ENCODE data around the gene GYS1.

The GYS1 gene

DNA sequence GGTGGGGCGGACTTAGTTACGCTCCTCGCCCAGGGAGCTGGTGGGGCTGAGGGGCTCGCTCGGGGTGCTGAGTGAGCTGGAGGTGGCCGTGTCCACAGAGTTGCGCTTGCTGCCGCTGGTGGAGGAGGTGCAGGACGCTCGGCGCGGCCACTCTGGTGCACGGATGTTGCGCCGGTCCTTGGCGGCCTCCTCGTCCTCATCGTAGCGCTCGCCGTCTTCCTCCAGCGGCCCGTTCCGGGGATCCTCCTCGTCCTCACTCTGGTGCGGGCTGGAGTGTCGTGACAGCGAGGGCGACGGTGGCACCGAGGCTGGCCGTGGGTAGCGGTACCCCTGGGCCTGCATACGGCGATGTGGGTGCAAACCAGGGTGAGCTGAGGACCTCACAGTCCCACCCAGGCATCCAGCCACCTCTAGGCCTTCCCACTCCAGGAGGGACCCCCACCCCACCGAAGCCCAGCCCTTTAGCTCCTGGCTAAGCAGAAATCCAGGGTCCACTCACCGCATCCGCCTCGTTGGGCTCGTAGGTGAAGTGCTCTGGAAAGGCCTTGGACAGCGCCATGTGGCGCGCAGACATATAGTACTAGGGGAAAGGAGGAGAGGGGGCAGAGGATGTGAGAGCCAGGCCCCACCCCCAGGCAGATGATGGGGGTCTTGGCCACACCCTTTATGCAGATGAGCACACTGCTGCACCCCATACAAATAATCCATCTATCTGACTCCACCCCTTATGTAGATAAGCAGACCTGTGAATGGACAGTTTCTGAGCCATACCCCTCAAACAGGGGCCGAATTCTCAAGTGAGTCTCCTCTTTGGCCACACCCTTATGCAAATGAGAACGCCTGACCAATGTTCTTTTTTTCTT is 23.6 kb downstream of the GYS1 start:
- no peak overlapping the region for H3K4me2 ChIP-seq (ENCODE audit: low read depth, low read length, poor library complexity, severe bottlenecking)
- no peaks in the 10 kb centered on the region for H3K9me2 ChIP-seq (replicated peaks; ENCODE audit: insufficient read depth, low read length)
- no peaks in the 10 kb centered on the region for H4K20me1 ChIP-seq (ENCODE audit: low read depth, low read length)
- H3K36me3 ChIP-seq (ENCODE audit: low read length): no peaks in the 10 kb centered on the region
- no peaks in the 10 kb centered on the region for H3K9me3 ChIP-seq (ENCODE audit: insufficient read depth, low read length)
- H3K27me3 ChIP-seq (ENCODE audit: low read length): no peaks in the 10 kb centered on the region
- H3K4me3 ChIP-seq (ENCODE audit: insufficient read depth, low read length, poor library complexity, severe bottlenecking): no peak overlapping the region
- H3K9ac ChIP-seq (ENCODE audit: low read length): no peak overlapping the region
- no peak for TF ChIP-seq EZH2phosphoT487 (conservative IDR thresholded peaks at IDR 0.05; ENCODE audit: low read length)
- TF ChIP-seq, protein P1, sequence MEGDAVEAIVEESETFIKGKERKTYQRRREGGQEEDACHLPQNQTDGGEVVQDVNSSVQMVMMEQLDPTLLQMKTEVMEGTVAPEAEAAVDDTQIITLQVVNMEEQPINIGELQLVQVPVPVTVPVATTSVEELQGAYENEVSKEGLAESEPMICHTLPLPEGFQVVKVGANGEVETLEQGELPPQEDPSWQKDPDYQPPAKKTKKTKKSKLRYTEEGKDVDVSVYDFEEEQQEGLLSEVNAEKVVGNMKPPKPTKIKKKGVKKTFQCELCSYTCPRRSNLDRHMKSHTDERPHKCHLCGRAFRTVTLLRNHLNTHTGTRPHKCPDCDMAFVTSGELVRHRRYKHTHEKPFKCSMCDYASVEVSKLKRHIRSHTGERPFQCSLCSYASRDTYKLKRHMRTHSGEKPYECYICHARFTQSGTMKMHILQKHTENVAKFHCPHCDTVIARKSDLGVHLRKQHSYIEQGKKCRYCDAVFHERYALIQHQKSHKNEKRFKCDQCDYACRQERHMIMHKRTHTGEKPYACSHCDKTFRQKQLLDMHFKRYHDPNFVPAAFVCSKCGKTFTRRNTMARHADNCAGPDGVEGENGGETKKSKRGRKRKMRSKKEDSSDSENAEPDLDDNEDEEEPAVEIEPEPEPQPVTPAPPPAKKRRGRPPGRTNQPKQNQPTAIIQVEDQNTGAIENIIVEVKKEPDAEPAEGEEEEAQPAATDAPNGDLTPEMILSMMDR (IDR thresholded peaks at IDR 0.05; ENCODE audit: insufficient read depth, low read length, poor library complexity, severe bottlenecking): no peak
- peaks cover 27% of the 10 kb centered on the region for H3F3A ChIP-seq (ENCODE audit: insufficient read depth)
- H3K27ac ChIP-seq (ENCODE audit: low read depth, low read length): no peak overlapping the region
- H3K79me2 ChIP-seq (ENCODE audit: insufficient read depth, low read length): peaks cover 14% of the 10 kb centered on the region
- no peak overlapping the region for H2AFZ ChIP-seq (ENCODE audit: low read depth, low read length, severe bottlenecking)

DNA sequence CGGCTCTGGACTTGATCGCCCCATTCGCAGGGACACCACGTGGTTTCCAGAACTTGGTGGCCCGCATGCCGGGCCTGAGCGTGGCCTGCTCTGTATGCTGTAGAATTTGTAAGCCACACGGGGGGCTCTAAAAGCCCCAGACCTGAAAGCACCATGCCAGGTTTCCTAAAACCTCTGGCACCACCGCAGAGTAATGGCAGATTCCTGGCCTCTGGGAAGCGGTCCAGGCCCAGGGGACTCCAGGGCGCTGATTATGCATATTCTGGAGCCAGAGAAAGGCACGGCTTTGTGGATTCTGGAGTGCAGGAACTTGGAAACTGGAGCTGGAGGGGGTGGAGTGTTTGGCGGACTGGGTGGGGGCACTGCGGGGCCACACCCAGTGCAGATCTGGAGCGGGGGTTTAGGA is 24.3 kb downstream of the GYS1 start:
- Histone ChIP-seq H3K9me2 (replicated peaks; ENCODE audit: insufficient read depth, low read length) (no peaks in the 10 kb centered on the region), H3K4me3 (ENCODE audit: insufficient read depth, low read length, poor library complexity, severe bottlenecking) (no peak overlapping the region), H3K36me3 (ENCODE audit: low read length) (no peaks in the 10 kb centered on the region), H2AFZ (ENCODE audit: low read depth, low read length, severe bottlenecking) (no peak overlapping the region), H3K9me3 (ENCODE audit: insufficient read depth, low read length) (no peaks in the 10 kb centered on the region), H3K27ac (ENCODE audit: low read depth, low read length) (no peak overlapping the region), H3K4me2 (ENCODE audit: low read depth, low read length, poor library complexity, severe bottlenecking) (no peak overlapping the region), H3K79me2 (ENCODE audit: insufficient read depth, low read length) (peaks cover 14% of the 10 kb centered on the region), H4K20me1 (ENCODE audit: low read depth, low read length) (no peaks in the 10 kb centered on the region), H3F3A (ENCODE audit: insufficient read depth) (peaks cover 34% of the 10 kb centered on the region), H3K9ac (ENCODE audit: low read length) (no peak overlapping the region), H3K27me3 (ENCODE audit: low read length) (no peaks in the 10 kb centered on the region)
- TF ChIP-seq EZH2phosphoT487 (conservative IDR thresholded peaks at IDR 0.05; ENCODE audit: low read length): no peak
- TF ChIP-seq, protein P1 (IDR thresholded peaks at IDR 0.05; ENCODE audit: insufficient read depth, low read length, poor library complexity, severe bottlenecking): no peak

DNA sequence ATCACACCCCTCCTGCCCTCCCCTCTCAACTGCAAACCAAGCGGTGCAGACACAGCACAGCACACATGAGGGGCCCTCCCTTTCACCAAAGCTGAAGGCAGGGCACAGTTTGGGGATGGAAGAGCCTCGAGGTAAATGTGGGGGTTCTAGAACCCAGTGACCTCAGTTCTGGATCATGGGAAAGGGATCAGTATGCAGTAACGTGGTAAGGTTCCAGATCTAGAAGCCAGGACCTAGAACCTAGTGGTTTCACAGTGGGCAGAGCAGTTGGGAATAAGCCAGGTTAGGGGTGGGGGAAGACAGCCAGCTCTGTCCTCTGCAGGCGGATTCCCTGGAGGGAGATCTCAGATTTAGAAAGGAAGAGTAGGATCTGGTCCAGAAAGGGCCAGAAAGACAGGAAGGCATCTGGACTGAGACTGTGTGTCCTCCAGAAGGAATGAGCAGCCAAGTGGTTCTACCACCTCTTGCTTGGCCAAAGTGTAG is 24.9 kb downstream of the GYS1 start:
- H3K4me3 ChIP-seq (ENCODE audit: insufficient read depth, low read length, poor library complexity, severe bottlenecking): no peak overlapping the region

More for the DNA sequence above, 24.9 kb downstream of the GYS1 start:
- Histone ChIP-seq H3K9ac (ENCODE audit: low read length) (no peak overlapping the region), H3K27ac (ENCODE audit: low read depth, low read length) (peak overlapping the region; percentile 33; the same call in 1 of the 2 replicates), H3K79me2 (ENCODE audit: insufficient read depth, low read length) (peaks cover 14% of the 10 kb centered on the region), H3K4me2 (ENCODE audit: low read depth, low read length, poor library complexity, severe bottlenecking) (no peak overlapping the region), H3K36me3 (ENCODE audit: low read length) (no peaks in the 10 kb centered on the region), H3K9me3 (ENCODE audit: insufficient read depth, low read length) (no peaks in the 10 kb centered on the region), H2AFZ (ENCODE audit: low read depth, low read length, severe bottlenecking) (no peak overlapping the region), H3K27me3 (ENCODE audit: low read length) (no peaks in the 10 kb centered on the region), H3K9me2 (replicated peaks; ENCODE audit: insufficient read depth, low read length) (no peaks in the 10 kb centered on the region), H4K20me1 (ENCODE audit: low read depth, low read length) (no peaks in the 10 kb centered on the region), H3F3A (ENCODE audit: insufficient read depth) (peaks cover 39% of the 10 kb centered on the region)
- TF ChIP-seq, protein P1 (IDR thresholded peaks at IDR 0.05; ENCODE audit: insufficient read depth, low read length, poor library complexity, severe bottlenecking): no peak
- no peak for TF ChIP-seq EZH2phosphoT487 (conservative IDR thresholded peaks at IDR 0.05; ENCODE audit: low read length)

Data from SU-DHL-6 (cell line).